Measurements from ENCODE around the gene BYSL.

The BYSL gene

DNA sequence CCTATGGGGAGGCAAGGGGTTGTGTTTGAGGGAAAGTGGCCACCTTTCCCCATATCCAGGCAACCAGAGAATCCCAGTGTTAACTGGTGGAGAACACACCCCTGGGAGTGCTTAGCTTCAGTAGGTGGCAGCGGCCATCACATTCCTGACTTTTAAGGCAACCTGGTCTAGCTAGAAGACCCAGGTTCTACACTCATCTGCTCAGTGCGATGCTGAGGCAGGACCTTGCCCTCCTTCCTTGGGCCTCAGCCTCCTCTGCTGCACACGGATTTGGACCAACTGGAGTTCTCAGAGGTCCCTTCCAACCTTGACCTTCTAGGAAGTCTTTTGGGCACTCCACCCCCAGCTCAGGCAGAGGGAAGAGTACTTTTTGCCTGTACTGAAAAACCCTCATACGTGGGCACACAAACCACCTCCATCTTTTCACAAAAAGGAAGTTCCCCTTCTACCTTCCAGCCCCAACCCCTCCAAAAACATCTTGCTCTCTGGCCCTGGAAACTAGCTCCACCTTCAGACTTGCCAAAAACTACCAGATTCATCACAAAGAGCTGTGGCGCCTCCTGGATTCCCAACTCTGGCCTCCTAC, 17.4 kb downstream of the BYSL start:
- peak overlapping the region; percentile 83 for H3K4me3 ChIP-seq (ENCODE audit: low read length, poor library complexity, severe bottlenecking)
- H3F3A ChIP-seq (ENCODE audit: low read depth), result peaks cover 24% of the 10 kb centered on the region; the same call in 1 of the 2 replicates
- peaks cover 55% of the 10 kb centered on the region for H3K4me1 ChIP-seq (ENCODE audit: insufficient read depth, low read length, poor library complexity, severe bottlenecking)
- H3K9me3 ChIP-seq (ENCODE audit: insufficient read depth, low read depth, low read length), result no peaks in the 10 kb centered on the region
- peak overlapping the region; percentile 98 for H3K9ac ChIP-seq (ENCODE audit: low read depth, low read length, poor library complexity, severe bottlenecking)
- peaks cover 74% of the 10 kb centered on the region for H3K79me2 ChIP-seq (ENCODE audit: insufficient read depth, low read length)
- peak overlapping the region; percentile 98 for H3K4me2 ChIP-seq (ENCODE audit: low read depth, low read length, poor library complexity, severe bottlenecking)
- no peak overlapping the region for H2AFZ ChIP-seq (ENCODE audit: low read length)
- peaks cover 62% of the 10 kb centered on the region for H4K20me1 ChIP-seq (ENCODE audit: insufficient read depth, low read length, poor library complexity, severe bottlenecking)
- H3K36me3 ChIP-seq (ENCODE audit: insufficient read depth, low read length), result peaks cover 33% of the 10 kb centered on the region
- peaks cover 6% of the 10 kb centered on the region for H3K27me3 ChIP-seq (ENCODE audit: insufficient read depth, low read length, poor library complexity, severe bottlenecking)
- no peaks in the 10 kb centered on the region for H3K9me2 ChIP-seq (replicated peaks; ENCODE audit: low read depth, low read length)
- TF ChIP-seq, protein P1, sequence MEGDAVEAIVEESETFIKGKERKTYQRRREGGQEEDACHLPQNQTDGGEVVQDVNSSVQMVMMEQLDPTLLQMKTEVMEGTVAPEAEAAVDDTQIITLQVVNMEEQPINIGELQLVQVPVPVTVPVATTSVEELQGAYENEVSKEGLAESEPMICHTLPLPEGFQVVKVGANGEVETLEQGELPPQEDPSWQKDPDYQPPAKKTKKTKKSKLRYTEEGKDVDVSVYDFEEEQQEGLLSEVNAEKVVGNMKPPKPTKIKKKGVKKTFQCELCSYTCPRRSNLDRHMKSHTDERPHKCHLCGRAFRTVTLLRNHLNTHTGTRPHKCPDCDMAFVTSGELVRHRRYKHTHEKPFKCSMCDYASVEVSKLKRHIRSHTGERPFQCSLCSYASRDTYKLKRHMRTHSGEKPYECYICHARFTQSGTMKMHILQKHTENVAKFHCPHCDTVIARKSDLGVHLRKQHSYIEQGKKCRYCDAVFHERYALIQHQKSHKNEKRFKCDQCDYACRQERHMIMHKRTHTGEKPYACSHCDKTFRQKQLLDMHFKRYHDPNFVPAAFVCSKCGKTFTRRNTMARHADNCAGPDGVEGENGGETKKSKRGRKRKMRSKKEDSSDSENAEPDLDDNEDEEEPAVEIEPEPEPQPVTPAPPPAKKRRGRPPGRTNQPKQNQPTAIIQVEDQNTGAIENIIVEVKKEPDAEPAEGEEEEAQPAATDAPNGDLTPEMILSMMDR (conservative IDR thresholded peaks at IDR 0.05; ENCODE audit: low read length), result no peak
- TF ChIP-seq EZH2phosphoT487 (IDR thresholded peaks at IDR 0.05; ENCODE audit: borderline replicate concordance), result no peak

DNA sequence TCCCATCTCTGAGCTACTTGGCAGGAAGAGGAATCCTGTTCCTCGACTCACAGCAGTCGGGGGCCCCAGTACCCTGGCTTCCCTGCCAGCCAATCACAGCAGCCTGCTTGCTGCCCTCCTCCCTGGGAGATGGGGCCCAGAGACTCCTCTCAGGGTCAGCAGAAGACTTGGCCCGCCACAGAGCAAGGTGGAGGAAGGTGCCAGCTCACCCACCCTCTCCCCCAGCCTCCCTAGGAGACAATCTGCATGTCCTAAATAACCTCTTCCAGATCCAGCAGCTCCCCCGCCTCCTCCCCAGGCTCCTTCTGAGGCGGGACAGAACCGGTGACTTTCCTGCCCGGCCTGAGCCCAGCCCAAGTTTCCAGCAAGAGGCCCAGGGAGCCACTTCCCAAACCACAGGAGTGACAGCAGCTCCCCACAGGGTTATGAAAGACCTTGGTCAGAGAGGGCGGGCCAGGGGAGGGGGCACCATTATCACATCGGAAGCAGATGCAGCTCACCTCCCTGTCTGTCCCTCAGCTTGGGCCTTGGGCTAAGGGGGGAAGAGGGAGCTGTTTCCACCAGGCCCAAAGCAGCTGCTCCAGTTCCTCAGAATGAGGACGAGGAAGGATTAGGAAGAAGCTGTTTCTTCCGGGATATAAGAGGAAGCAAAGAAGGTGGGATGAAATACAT, 18.0 kb downstream of the BYSL start:
- Histone ChIP-seq H3K79me2 (ENCODE audit: insufficient read depth, low read length) (peaks cover 70% of the 10 kb centered on the region), H3K4me1 (ENCODE audit: insufficient read depth, low read length, poor library complexity, severe bottlenecking) (peaks cover 54% of the 10 kb centered on the region), H3K9me3 (ENCODE audit: insufficient read depth, low read depth, low read length) (no peaks in the 10 kb centered on the region), H3K4me3 (ENCODE audit: low read length, poor library complexity, severe bottlenecking) (peak overlapping the region; percentile 83), H2AFZ (ENCODE audit: low read length) (no peak overlapping the region), H4K20me1 (ENCODE audit: insufficient read depth, low read length, poor library complexity, severe bottlenecking) (peaks cover 60% of the 10 kb centered on the region), H3K4me2 (ENCODE audit: low read depth, low read length, poor library complexity, severe bottlenecking) (peak overlapping the region; percentile 98), H3K9me2 (replicated peaks; ENCODE audit: low read depth, low read length) (no peaks in the 10 kb centered on the region), H3F3A (ENCODE audit: low read depth) (peaks cover 24% of the 10 kb centered on the region; the same call in 1 of the 2 replicates), H3K9ac (ENCODE audit: low read depth, low read length, poor library complexity, severe bottlenecking) (peak overlapping the region; percentile 98), H3K27me3 (ENCODE audit: insufficient read depth, low read length, poor library complexity, severe bottlenecking) (peaks cover 6% of the 10 kb centered on the region), H3K36me3 (ENCODE audit: insufficient read depth, low read length) (peaks cover 28% of the 10 kb centered on the region)
- TF ChIP-seq, protein P1 (conservative IDR thresholded peaks at IDR 0.05; ENCODE audit: low read length), result no peak
- no peak for TF ChIP-seq EZH2phosphoT487 (IDR thresholded peaks at IDR 0.05; ENCODE audit: borderline replicate concordance)

DNA sequence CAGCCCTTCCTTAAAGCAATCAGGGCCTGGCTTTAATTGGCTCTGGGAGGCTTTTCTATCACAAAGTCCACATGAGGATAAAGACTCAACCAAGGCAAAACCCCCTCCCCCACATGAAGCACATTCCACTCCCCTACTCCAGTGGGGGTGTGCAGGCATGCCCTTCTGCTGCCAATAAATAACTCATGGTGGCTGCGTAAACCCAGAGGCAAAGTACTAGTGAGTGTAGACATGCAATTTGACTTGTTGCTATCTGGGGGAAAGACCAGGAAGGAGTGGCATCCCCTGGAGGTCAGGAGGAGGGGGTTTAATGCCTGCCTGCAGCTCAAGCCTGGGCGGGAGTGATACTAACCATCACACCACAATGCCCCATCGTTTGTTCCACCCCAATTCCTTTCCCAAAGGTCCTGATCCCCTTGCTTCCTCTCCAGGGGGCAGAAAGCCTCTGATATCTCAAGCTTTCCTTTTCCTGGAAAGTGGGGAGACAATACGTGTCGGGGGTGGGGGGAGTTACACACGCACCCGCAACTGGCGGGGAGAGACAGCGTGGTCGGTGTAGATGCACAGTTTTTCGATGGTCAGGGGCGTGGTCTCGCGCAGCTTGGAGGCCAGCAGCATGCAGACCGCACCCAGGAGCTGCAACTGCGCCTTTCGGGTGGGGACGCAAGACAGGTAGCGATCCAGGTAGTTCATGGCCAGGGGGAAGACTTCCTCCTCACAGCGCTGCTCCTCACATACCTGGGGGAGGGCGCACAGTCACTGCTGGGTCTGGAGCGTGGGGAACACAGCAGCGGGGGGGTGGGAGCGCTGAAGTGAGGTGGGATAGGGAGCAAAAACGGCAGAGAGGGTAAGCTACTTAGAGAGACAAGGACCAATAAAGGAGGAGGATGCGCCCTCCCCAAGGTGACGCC, 18.8 kb downstream of the BYSL start:
- Histone ChIP-seq H3K9me3 (ENCODE audit: insufficient read depth, low read depth, low read length) (no peaks in the 10 kb centered on the region), H3K9me2 (replicated peaks; ENCODE audit: low read depth, low read length) (no peaks in the 10 kb centered on the region), H3K79me2 (ENCODE audit: insufficient read depth, low read length) (peaks cover 62% of the 10 kb centered on the region), H3K9ac (ENCODE audit: low read depth, low read length, poor library complexity, severe bottlenecking) (peak overlapping the region; percentile 98), H3K4me3 (ENCODE audit: low read length, poor library complexity, severe bottlenecking) (peak overlapping the region; percentile 83), H4K20me1 (ENCODE audit: insufficient read depth, low read length, poor library complexity, severe bottlenecking) (peaks cover 52% of the 10 kb centered on the region), H3K27me3 (ENCODE audit: insufficient read depth, low read length, poor library complexity, severe bottlenecking) (peaks cover 6% of the 10 kb centered on the region), H2AFZ (ENCODE audit: low read length) (no peak overlapping the region), H3K4me1 (ENCODE audit: insufficient read depth, low read length, poor library complexity, severe bottlenecking) (peaks cover 46% of the 10 kb centered on the region), H3F3A (ENCODE audit: low read depth) (peaks cover 17% of the 10 kb centered on the region; the same call in 1 of the 2 replicates), H3K36me3 (ENCODE audit: insufficient read depth, low read length) (peaks cover 20% of the 10 kb centered on the region), H3K4me2 (ENCODE audit: low read depth, low read length, poor library complexity, severe bottlenecking) (peak overlapping the region; percentile 98)
- TF ChIP-seq, protein P1 (conservative IDR thresholded peaks at IDR 0.05; ENCODE audit: low read length), result no peak
- no peak for TF ChIP-seq EZH2phosphoT487 (IDR thresholded peaks at IDR 0.05; ENCODE audit: borderline replicate concordance)
